HG03378 (cell line): ENCODE measurements around the gene RBMS3.

Experiments
- ATAC-seq: cut with Tn5 transposase; IDR thresholded peaks from one replicate; pipeline ENCODE4 v1.9.1; 2021; ENCODE audit warnings: mild to moderate bottlenecking, moderate library complexity; ENCODE audit not compliant: unreplicated experiment

RBMS3 gene

DNA sequence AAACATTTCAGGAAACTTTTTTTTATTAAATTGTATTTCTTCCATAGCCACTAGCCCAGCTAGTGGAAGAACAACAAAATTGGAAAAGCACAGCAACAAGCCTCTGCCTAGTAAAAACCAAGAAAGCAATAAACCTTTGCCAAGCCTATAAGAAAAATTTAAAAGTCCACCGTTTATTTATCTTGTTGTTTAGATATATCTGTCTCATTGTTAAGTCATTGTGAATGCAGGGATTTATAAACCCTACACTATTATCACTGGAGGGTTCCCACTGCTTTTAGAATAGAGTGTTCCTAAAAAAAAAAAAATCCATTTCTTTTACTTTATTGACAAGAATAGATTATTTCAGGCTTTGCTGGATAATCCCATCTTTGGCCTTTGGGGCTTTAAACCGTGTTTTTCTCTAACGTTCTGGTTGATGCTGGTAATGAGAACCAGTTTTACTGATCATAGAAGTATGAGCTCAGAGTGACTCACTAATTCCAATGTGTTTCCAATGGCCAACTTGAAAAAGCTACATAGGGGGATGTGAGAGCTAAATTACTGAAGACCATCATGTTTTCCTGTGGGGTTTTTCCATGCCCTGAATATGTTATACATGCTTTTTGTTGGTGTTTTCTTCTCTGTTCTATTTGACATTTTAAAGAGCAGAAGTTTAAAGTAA, 634.1 kb downstream of the RBMS3 start:
- no peak for ATAC-seq

DNA sequence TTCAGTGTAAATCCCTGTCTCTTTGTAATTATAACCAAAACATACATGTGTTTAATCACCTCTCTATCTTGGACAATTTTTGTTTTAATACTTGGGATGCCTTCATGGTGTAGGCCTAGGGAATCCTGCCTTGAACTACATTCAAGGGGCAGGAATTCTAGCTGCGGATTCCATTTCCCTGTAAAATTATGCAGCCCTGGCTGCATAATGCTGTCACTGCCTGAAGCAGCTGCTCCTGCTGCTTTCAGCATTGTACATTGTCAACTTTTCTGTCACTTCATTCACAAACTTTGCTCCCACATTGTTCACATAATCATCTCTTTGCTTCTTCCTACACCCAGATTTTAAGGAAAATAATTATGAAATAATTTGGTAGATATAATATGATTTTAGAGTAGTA, 638.7 kb downstream of the RBMS3 start:
- ATAC-seq, result no peak

DNA sequence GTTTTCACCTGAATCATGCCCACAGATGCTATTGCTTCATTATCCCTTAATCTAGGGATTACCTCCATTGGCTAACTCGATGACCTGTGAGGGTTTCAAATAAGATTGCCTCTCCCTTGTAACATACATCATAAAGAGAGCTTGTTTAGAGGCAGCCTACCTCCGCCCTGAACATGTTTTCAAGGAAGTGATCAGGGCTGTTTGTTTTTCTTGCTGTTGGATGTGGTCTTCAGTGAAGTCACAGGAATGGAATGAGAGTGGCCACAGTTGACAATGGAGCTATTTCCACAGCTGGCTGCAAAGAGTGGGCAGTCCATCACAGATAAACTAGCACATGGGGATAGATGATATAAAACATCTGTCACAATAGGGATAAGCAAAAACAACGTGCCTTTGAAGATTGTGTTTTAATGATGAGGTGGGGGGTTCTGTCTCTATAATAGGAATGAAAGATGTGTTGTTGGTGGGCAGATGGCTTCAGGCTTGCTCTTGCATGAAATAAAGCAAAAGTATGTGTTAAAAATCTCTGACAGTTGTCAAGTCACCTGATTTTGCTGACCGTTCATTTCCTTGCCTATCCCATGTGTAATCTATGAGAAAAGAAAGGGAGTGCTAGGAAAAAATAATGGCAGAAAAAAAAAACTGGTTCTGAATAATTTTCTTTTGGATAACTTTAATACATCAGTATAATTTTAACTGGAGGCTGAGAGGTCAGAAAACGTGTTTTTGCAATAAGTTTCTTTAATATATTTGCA, 642.3 kb downstream of the RBMS3 start:
- ATAC-seq, result no peak

DNA sequence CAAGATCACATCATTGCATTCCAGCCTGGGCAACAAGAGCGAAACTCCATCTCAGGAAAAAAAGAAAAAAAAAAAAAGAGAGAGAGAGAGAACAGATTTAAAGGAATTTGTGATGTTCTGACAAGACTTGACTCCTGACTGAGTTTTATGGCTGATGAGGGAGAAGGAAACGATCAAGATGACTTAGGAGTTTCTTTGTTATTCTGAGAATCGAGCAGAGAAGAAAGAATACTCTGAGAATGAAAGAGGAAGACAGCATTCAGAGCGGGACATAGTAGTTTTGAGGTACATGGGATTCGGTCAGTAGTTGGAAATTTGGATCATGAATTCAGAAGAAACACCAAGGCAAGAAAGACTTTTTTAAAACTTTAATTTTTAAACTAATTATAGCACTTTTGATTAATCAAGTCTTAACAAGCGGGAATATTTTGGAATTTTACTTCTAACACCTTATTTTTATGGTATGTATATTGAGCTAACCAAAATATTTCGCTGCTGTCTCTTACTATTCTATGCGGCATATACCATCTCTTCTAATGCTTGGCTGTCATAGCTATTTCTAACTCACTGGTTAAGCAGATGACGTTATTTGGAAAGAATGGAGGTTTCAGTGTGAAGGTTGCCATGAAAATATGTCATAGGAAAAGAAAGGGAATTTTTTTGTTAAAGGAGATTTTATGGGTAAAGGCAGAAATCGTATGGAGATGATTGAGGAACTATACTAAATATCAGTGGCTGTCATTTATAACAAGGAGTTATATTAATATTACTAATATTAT, 644.1 kb downstream of the RBMS3 start:
- no peak for ATAC-seq

DNA sequence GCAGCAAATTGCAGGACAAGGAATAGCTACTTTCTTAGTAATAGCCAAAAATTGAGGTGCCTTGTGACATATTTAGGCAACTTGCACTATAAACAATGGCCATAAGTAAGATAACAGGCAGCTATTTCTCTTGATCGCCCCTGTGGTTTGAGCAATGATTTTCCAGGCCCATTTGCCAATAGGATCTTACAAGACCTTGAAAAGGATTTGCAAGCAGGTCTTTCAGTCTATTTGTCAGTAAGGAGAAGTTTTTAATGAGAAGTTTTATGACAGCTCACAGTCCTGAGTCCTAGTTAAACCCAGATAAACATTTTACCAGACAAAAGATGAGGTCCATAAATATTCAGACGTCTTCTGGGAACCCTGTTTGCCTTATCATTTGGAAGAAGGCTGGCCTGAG, 645.5 kb downstream of the RBMS3 start:
- no peak for ATAC-seq

DNA sequence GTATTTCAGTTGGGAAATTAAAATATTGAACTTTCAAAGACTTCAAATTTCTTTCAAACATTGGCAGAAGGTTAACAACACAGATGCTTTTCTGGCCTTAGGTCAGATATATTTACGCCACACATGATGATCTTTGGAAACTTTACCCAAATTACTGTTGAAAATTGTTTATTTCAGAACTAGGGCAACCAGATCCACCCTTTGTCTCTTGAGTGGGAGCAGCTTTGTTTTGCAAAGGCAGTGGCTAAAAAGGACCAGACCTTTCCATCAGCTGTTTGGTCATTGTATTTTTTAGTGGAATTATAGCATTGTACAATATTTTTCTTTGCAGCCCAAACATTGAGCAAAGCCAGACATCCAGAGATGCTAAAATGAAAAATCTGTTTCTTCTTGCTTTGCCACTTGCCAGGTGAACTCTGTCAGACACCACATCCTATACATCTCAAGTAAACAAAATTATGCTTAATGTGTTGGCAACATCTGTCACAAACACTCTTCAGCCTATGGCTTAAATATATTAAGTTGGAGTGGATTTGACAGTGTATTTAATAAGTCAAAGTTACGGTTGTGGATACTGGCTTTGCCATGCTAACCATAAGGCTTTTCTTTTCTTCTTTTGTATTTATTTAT, 651.9 kb downstream of the RBMS3 start:
- ATAC-seq, result no peak

DNA sequence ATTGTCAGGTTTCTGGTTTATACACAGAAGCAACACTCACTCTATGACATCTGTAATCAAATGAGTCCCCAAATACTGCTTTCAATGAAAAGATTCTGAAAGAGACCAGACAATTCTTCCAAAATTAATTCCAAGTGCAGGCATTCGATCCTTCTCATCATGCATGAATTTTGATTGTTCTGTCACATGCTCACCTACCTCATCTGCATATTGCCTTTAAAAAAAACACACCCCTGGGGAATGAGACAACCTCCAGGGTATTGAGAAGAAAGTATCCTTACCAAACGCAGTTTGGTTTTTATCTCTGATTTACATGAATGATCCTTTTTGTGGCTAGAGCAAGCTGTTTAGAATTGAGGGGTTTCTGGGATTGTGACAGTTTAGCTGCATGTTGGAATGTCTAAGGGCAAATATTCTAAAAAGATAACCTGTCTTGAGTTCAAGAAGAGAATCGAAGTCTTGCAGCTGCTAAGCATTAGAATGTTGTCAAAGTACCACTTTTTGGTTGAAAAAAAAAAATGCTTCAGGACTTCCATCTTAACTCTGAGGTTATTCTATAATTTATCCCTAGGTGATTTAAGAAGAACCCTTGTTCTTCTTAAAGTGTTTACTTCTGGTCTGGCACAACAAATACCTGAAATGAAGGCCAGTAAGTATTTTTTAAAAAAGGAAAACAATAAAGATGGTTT, 653.1 kb downstream of the RBMS3 start:
- ATAC-seq, result no peak

DNA sequence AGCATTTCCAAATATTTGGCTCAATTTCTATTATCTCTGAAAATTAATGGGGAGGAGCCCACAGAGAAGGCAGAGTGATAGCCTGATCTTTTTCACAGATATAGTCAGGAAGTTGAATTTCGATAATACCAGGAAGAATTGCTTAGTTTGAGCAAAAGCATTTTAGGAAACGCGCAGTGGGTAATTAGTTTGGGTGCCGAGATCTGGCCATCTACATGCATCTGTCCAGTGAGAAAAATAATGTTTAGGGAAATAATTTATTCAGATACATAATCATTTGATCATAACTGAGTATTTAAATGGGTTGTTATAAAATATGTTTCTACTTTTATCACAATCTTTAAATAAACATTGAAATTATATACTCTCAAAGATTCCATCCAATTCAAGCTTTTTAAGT, 653.9 kb downstream of the RBMS3 start:
- ATAC-seq, result no peak

DNA sequence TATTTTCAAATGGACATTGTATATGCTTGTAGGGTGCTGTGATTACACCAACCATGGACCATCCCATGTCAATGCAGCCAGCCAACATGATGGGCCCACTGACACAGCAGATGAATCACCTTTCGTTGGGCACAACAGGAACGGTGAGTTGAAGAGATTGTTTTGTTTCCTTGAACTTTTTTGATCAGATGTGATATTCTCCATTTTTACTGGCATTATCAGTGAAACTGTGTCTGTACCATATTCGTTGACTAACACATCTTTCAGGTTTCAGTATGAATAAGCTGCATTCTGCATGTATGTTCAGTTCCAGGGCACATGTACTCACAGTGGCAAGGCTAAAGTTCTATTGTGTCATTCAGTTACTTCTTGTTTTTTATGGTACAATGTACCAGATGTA, 655.2 kb downstream of the RBMS3 start:
- peak; percentile 91 for ATAC-seq

DNA sequence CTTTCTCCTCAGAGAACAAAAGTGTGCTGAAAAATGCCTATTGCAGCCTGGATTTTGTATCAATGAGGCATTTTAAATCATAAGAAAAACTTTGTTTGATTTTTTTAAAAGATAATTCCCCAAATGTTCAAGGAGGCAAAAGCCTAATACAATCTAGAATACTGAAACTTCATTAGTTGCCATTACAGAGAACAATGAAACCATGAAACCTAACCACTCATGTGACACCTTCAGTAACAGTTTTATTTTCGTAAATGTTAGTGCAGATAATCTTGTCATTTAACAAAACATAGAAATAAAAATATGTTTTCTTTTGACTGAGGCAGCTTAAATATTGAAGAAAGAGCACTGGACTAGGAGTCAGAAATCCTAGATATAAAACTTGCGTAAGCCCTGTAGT, 655.9 kb downstream of the RBMS3 start:
- no peak for ATAC-seq

DNA sequence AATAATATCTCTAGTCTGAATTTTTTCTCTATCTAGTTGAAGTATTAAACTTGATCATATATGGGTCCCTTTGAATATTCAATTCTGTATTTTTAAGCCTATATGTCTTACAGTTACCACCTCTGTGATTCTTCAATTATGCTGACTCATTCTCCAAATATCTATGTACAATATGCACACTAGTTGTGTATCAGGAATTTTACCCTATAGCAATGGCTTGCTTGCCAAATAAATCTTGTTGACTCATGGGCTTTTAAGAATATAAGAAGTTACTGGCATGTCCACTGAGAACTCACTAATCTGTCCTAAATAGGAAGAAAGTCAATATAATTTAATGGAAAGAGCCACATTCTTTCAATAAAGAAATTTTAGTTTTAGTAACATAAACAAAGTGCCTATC, 656.3 kb downstream of the RBMS3 start:
- ATAC-seq, result no peak

DNA sequence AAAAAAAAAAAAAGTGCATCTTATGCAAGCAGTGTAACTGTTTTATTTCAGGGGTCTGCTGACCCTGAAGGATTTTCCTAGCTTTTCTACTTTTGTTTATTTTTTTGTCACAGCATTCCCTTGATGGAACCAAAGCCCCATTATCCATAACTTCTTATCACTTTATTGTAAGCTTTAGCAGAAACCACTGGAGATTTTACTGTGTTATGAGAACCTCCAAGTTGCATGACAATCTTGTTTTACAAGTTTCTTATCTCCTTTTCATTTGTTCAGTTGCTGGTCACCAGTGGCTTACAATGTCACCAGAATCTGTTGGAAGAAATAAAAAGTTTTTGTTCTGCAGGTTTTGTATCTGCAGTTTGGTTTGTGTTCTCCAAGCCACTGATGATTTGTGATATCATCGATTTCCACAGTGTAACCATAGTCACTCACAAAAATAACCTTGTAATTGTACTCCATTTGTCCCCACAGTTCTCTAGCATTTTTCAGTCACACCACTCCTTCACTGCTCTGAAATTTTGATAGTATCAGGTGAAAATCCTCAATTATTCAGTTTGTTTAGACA, 660.0 kb downstream of the RBMS3 start:
- ATAC-seq, result no peak

DNA sequence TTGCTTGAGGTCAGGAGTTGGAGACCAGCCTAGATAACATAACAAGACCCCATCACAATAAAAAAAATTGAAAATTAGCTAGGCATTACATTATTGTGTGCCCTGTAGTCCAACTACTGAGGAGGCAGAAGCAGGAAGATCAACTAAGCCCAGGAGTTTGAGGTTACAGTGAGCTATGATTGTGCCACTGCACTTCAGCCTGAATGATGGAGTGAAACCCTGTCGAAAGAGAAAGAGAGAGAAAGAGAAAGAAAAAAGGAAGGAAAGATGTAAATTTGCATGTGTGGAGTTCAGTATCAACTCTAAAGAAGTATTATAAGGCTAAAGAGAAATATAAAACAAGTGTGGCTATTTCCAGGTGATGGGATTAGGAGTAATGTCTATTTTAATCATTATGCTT, 661.4 kb downstream of the RBMS3 start:
- no peak for ATAC-seq

DNA sequence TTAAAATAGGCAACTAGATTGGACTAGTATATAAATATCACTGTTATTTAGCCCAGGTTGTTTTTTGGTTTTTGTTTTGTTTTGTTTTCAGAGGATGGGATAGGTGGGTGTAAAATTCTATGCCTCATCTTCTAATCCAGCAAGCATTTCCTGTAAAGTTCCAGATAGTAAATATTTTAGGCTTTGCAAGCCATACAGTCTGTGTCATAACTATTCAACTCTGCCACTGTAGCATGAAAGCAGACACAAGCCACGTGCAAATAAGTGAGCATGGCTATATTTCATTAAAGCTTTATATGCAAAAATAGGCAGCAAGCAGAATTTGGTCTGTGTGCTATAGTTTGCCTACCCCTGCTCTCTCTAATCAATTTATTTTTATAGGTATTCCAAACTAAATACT, 668.3 kb downstream of the RBMS3 start:
- ATAC-seq, result no peak

DNA sequence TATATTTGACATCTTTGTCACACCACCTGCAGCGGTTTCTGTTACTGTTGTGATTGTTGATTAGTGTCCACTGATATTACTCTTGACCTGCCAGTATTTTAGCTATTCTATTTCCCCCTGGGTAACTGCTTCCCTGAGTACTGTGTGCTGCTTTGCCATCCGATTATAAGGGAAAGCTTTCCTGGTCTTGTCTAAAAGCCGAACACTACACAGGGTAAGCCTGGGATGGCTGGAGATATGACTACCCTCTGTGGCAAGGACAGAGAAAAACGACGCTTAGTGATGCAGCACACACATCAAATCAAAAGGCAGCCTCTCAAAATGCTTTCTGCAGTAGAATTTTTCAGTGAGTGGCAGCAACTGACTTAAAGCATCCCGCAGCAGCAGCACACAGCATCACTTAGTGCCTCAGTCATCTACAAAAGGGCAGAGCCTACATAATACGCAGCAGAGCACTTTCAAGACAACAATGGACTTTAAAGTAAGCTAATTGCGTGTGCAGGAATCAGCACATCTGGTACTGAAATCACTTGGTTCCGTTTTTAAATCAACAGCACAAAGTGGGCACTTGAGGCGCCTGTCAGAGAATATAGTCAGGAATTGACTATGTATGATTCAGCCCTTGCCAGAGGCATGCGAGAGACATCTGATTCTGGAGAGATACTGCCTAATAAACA, 669.2 kb downstream of the RBMS3 start:
- no peak for ATAC-seq

DNA sequence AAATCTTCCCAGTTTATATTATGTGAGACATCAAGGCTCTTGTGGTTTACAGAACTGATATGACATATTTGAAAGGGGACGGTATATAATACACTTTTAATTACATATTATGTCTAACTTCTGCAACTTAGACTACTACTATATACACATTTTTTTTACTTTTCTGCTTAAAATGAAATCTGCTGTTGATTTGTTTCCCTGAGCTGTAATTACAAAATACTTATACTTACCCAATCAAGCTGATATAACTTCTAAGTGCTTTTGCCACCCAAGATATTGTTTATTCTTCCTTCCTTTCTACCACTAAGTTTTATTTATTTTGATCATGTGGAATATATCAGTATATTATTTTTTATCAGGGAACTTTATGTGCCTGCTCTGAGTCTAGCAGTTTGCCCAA, 671.6 kb downstream of the RBMS3 start:
- ATAC-seq, result no peak

DNA sequence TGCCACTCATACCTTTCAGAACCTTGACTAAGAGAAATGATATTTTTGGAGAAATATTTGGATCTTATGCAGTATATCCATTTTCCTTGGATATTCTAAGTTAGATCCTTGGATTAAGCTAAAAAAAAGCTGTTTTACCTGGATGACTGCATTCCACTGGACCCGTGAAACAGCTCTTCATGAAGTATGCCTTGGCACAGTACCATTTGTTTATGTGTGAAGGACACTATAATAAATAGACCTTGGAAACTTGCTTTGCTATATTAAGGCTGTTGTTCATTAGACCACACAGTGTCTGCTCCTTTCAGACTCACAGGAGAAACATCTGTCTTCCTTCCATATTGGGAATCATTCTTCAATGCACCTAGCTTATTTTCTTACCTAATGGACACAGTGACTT, 674.5 kb downstream of the RBMS3 start:
- no peak for ATAC-seq

DNA sequence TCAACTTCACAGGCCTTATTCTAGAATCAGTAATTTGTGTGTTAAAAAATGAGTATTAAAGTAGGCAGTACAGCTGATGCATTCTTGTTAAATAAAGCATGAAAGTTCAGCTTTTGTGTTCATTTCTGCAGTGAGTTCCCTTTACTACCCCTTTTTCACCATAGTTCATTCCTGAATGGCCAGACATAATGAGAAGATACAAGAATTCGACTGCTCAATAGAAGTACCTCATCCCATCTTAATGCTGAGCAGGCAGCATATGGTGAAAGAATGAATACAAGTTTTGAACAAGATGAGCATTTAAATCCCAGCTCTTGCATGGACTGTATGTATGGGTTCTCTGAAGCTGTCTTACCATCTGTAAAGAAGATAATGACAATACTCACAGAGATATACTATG, 677.9 kb downstream of the RBMS3 start:
- ATAC-seq, result no peak

DNA sequence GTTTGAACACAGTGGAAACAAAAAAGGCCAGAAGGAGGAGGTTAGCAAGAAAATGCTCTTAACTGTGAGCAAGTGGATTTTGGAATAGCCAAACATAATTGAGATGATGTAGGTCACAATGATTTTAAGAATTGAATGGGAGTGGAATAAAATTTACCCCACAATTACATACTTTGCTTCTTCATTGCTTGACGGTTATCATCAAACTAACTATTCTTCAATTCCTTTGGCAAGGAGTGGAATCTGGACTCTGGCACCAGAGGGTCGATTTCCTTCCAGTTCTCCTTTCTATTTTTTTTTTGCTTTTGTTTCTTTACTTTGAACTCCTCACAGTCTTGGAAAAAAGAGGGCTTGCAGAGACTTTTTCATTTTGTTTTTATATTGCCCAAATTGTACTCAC, 691.0 kb downstream of the RBMS3 start:
- ATAC-seq, result no peak

DNA sequence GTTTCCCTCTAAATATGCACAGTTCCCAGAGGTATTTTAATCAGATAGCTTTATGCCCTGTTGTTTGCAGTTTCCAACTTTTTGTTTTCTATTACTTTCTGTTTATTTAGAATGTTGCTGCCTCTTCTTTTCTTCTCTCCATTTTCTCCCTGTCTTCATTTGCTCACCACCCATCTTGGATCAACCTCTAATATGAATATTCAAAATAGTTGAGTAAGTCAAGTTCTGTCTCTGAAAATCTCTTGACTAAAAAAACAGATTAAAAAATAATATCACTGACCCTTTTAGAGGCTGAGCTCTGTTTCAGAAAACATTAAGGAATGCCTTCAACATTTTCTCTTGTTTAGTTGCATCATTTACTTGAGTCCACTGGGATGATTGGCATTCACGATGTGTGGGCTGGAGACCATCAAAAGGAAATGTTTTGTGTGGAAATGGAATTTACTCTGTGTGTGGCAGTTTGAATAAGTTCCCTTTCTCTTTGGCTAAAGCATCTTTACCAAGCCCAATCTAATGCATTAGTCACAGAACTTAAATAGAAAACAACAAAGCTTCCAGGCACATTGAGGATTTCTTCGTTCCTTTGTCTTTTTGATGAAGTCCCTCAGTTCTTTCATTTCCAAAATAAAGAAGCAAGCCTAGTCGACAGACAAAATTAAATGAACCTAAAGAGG, 691.6 kb downstream of the RBMS3 start:
- no peak for ATAC-seq
